ENCODE results near the gene CHSY3.

The CHSY3 gene

DNA sequence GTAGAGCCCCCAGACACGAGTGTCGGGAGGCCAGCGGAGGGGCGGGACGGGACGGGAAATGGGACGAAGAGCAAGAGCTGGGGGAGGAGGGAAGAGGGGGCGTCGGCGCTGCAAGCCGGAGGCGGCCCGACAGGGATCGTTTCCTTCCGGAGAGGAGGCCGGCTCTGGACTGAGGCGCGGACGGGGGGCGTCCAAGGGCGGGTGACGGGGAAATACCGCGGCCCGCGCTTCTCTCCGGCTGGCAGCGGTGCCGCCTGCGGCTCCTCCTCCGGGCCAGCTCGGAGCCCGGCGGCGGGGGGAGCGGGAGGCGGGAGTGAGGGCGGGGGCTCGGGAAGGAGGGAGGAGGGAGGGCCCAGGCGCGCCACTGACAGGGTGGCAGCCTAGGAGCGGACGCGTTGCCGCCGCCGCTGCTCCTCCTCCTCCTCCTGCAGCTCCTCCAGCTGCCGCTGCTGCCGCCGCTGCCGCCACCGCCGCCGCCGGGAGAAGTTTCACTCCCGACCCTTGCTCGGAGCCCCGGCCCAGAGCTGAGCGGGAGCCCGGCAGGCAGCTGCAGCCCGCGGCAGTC is at the start of gene CHSY3:
Gene CHSY3, plus strand, starts transcription at position 364 of the 565 bp plus-strand sequence.
- DNase-seq (ENCODE audit: low read depth in 2 of 2) = peak; percentile 47 to 55

GRCh38 chr5:129856325-129856724 is 47.9 kb upstream of the CHSY3 start:
- DNase-seq (ENCODE audit: low read depth in 2 of 2) = no peak

GRCh38 chr5:129857116-129857515 is 47.1 kb upstream of the CHSY3 start:
- DNase-seq (ENCODE audit: low read depth in 2 of 2) = peak; percentile 51 to 61

GRCh38 chr5:129858131-129858675 is 46.1 kb upstream of the CHSY3 start:
- no peak for DNase-seq (ENCODE audit: low read depth in 2 of 2)

DNA sequence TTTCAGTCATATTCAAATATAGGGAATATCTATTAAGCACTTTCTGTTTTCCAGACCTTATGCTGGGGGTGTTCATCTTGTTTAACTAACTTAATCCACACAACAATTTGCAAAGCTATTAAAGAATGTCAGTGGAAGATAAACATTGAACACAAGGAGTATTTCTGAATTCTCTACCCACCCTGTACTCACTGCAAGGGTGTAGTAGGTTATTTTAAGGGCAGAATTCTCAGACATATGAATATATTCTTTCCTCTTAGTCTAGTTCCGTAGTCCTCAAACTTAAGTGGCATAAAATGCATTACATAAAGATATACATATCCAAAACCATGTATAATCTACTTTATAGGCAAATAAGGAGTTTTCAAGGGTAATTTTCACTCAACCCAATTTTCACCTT is 19.9 kb upstream of the CHSY3 start:
- DNase-seq (ENCODE audit: low read depth in 2 of 2) = no peak

GRCh38 chr5:129899454-129899853 is 4.8 kb upstream of the CHSY3 start:
- no peak for DNase-seq (ENCODE audit: low read depth in 2 of 2)

DNA sequence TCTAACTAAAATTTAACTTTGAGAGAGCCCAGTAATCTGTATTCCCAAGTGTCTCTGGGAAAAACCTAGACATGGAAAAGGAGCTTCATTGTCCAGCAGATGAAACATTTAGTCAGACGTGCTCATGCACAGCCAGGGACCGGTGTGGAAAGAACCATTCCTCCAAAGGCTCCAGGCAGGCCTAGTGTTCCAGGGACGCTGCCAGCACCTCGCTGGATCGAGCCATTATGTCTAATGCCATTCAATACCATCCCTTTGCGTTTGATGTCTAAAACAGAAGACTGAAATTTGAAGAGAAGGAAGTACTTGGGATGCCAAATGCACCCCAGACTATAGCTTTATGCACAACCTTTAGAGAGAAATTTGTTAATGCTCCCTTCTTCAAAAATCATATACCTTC is 1.4 kb upstream of the CHSY3 start:
- DNase-seq (ENCODE audit: low read depth in 2 of 2) = no peak

- no peak for DNase-seq (ENCODE audit: low read depth in 2 of 2)
Measured at GRCh38 chr5:129903466-129904101, 681 bp upstream of the CHSY3 start.

DNA sequence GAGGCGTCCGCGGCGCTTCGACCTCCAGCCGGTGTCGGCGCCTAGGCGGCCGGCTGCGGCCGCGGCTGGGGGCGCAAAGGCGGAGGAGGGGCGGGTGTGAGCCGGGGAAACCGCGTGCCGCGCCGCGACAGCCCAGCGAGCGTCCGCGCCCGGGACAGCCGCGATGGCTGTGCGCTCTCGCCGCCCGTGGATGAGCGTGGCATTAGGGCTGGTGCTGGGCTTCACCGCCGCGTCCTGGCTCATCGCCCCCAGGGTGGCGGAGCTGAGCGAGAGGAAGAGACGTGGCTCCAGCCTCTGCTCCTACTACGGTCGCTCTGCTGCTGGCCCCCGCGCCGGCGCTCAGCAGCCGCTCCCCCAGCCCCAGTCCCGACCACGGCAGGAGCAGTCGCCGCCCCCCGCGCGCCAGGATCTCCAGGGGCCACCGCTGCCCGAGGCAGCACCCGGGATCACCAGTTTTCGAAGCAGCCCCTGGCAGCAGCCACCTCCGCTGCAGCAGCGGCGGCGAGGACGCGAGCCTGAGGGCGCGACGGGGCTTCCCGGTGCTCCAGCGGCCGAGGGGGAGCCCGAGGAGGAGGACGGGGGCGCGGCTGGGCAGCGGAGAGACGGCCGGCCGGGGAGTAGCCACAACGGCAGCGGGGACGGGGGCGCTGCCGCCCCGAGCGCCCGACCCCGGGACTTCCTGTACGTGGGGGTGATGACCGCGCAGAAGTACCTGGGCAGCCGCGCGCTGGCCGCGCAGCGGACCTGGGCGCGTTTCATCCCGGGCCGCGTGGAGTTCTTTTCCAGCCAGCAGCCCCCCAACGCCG is 605 bp downstream of the CHSY3 start:
- no peak for DNase-seq (ENCODE audit: low read depth in 2 of 2)

- DNase-seq (ENCODE audit: low read depth in 2 of 2) = no peak
Measured at GRCh38 chr5:129905473-129906176, 1.4 kb downstream of the CHSY3 start.

- peak; percentile 17 to 23 for DNase-seq (ENCODE audit: low read depth in 2 of 2)
Measured at GRCh38 chr5:129906177-129906887, 2.1 kb downstream of the CHSY3 start.

GRCh38 chr5:129909225-129909624 is 5.0 kb downstream of the CHSY3 start:
- DNase-seq (ENCODE audit: low read depth in 2 of 2) = no peak

DNA sequence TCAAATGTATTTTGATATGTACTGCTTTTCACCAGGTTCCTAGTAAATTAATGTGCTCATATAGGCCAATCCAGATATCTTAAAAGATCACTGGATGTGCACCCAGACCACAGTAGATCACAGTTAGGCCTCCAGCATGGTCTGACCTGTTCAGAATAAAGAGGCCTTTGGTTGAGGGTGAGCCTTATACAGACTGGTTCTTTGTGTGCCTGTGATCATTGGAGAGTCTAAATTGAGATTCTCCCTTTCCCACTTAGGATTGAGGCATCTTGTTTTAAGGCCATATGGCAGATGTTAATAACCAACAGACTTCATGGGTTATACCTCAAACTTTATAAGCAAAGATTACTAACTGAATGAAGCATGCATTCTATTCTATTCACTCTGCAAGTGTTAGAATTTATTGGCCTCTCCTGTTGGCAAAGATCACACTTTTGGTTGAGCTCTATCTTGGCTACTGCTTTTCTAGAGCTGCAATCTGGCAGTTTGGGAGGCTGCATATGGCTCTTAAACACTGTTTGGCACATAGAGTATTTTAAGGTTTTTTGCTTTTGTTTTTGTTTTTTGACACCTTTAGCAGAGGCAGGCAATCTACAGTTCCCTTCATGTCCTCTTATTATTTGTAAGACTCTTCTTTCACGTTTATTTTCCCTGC is 8.5 kb downstream of the CHSY3 start:
- DNase-seq (ENCODE audit: low read depth in 2 of 2) = no peak

GRCh38 chr5:129915415-129915814 is 11.2 kb downstream of the CHSY3 start:
- no peak for DNase-seq (ENCODE audit: low read depth in 2 of 2)

DNA sequence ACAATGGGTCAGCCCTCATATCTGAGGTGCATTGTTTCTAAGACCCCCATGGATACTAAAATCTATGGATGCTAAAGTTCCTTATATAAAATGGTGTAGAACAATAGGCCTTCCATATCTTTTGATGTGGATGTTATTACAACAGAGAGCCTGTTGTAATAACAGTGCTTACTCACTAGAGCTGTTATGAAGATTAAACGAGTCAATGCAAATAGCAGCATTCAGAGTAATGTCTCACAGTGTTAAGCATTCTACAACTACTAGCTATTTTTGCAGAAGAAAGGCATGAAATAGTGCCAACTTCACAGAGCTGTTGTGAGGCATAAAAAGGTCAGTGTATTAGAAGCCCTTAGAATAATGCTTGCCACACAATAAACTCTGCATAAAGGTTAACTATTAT is 13.0 kb downstream of the CHSY3 start:
- DNase-seq (ENCODE audit: low read depth in 2 of 2) = no peak

DNA sequence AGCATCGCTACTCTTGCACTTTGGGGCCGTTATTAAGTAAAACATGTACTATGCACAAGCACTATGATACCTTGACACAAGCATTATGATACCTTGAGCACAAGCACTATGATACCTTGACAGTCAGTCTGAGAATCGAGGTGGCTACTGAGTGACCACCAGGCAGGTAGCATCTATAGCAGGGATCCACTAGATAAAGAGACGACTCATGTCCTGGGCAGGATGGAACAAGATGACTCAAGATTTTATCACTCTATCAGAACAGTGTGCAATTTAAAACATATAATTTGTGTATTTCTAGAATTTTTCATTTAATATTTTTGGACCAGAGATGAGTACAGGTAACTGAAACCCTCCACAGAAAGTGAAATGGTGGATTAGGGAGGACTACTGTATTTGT is 16.9 kb downstream of the CHSY3 start:
- DNase-seq (ENCODE audit: low read depth in 2 of 2) = no peak

DNA sequence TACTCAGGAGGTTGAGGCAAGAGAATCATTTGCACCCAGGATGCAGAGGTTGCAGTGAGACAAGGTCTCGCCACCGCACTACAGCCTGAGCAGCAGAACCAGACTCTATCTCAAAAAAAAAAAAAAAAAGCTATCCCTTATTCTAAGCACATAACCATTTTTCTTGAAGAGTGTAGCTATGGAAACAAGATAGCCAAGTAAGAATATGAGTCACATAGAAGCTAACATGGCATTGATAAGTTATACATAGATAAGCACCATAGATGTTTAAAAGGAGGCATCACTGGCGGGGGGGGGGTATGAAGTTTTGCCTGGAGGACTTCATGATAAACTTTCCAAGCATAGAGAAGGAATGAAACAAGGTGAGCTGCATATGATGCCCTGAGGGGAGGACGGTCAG is 26.0 kb downstream of the CHSY3 start:
- DNase-seq (ENCODE audit: low read depth in 2 of 2) = no peak

- no peak for DNase-seq (ENCODE audit: low read depth in 2 of 2)
Measured at GRCh38 chr5:129935626-129936025, 31.4 kb downstream of the CHSY3 start.

DNA sequence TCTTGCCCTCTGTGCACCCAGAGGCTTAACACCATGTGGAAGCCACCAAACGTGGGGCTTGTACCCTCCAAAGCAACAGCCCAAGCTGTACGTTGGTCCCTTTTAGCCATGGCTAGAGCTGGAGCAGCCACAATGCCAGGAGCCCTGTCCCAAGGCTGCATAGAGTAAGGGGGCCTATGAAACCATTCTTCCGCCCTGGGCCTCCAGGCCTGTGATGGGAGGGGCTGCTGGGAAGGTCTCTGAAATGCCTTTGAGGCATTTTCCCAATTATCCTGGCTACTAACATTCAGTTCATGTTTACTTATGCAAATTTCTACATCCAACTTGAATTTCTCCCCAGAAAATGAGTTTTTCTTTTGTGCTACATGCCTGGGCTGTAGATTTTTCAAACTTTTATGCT is 33.8 kb downstream of the CHSY3 start:
- no peak for DNase-seq (ENCODE audit: low read depth in 2 of 2)

- no peak for DNase-seq (ENCODE audit: low read depth in 2 of 2)
Measured at GRCh38 chr5:129943936-129944335, 39.7 kb downstream of the CHSY3 start.

GRCh38 chr5:129945028-129945427 is 40.8 kb downstream of the CHSY3 start:
- peak; percentile 8 to 12 for DNase-seq (ENCODE audit: low read depth in 2 of 2)
